Mesenchymal stem cell (in vitro differentiated cells and primary cell): ENCODE results near the gene BICD2.

ENCODE experiments used
- DNase-seq: peaks from one replicate; pipeline ENCODE4 v3.0.0-alpha.2; 2013
- H2AFZ ChIP-seq: one replicate; pipeline ENCODE4 v1.6.1; 2013; ENCODE audit warnings: low read depth, mild to moderate bottlenecking, control low read depth, inconsistent platforms, low read length, moderate library complexity
- H2AK5ac ChIP-seq: 2 replicates; pipeline ENCODE4 v1.6.1; 2013; ENCODE audit warnings: low read length, moderate library complexity, mild to moderate bottlenecking, inconsistent platforms; ENCODE audit not compliant: severe bottlenecking
- H2BK120ac ChIP-seq: one replicate; pipeline ENCODE4 v1.6.1; 2013; ENCODE audit warnings: low read depth, mild to moderate bottlenecking, inconsistent platforms, low read length, moderate library complexity
- H2BK12ac ChIP-seq, 2 experiments: one replicate each; pipeline ENCODE4 v1.6.1; 2013; ENCODE audit warnings: inconsistent platforms in 2 of 2, low read length in 2 of 2, mild to moderate bottlenecking in 2 of 2, moderate library complexity in 2 of 2, control low read depth in 1 of 2
- H2BK15ac ChIP-seq: one replicate; pipeline ENCODE4 v1.6.1; 2013; ENCODE audit warnings: mild to moderate bottlenecking, low read depth, inconsistent platforms; ENCODE audit not compliant: poor library complexity, severe bottlenecking
- H2BK5ac ChIP-seq: 2 replicates; pipeline ENCODE4 v1.6.1; 2013; ENCODE audit warnings: low read depth, mild to moderate bottlenecking, low read length, control low read depth, inconsistent platforms; ENCODE audit not compliant: poor library complexity, severe bottlenecking
- H3K14ac ChIP-seq, 2 experiments: one replicate each; pipeline ENCODE4 v1.6.1; 2013; ENCODE audit warnings: inconsistent platforms in 2 of 2, low read length in 2 of 2, control low read depth in 1 of 2, mild to moderate bottlenecking in 1 of 2, moderate library complexity in 1 of 2
- H3K18ac ChIP-seq, 2 experiments: one replicate each; pipeline ENCODE4 v1.6.1; 2013; ENCODE audit warnings: inconsistent platforms in 2 of 2, low read length in 2 of 2, control low read depth in 1 of 2, low read depth in 1 of 2, mild to moderate bottlenecking in 1 of 2
- H3K23ac ChIP-seq, 2 experiments: one replicate each; pipeline ENCODE4 v1.6.1; 2013; ENCODE audit warnings: inconsistent platforms in 2 of 2, low read length in 2 of 2, mild to moderate bottlenecking in 2 of 2, moderate library complexity in 2 of 2, control low read depth in 1 of 2
- H3K27ac ChIP-seq: 2 replicates; pipeline ENCODE4 v1.5.1; 2013; ENCODE audit warnings: mild to moderate bottlenecking, moderate library complexity, low read length, control low read depth, inconsistent platforms; ENCODE audit not compliant: poor library complexity, severe bottlenecking
- H3K27me3 ChIP-seq, 2 experiments: 2 replicates each; pipeline versions ENCODE4 v1.6.1 to v1.7.0; 2013; ENCODE audit warnings: low read length in 2 of 2, mild to moderate bottlenecking in 2 of 2, moderate library complexity in 2 of 2, control low read depth in 1 of 2, inconsistent platforms in 1 of 2; ENCODE audit not compliant: control insufficient read depth in 1 of 2, insufficient read depth in 1 of 2
- H3K36me3 ChIP-seq, 2 experiments: 2 replicates each; pipeline versions ENCODE4 v1.6.1 to v1.7.0; 2013; ENCODE audit warnings: low read length in 2 of 2, control low read depth in 1 of 2, inconsistent platforms in 1 of 2, low read depth in 1 of 2, mild to moderate bottlenecking in 1 of 2; ENCODE audit not compliant: insufficient read depth in 2 of 2, control insufficient read depth in 1 of 2
- H3K4ac ChIP-seq, 2 experiments: one replicate each; pipeline ENCODE4 v1.6.1; 2013; ENCODE audit warnings: inconsistent platforms in 2 of 2, low read length in 2 of 2, mild to moderate bottlenecking in 2 of 2, moderate library complexity in 2 of 2, control low read depth in 1 of 2, low read depth in 1 of 2
- H3K4me1 ChIP-seq: 2 replicates; pipeline ENCODE4 v1.6.1; 2013; ENCODE audit warnings: low read depth, low read length, control low read depth; ENCODE audit not compliant: control insufficient read depth, insufficient read depth
- H3K4me2 ChIP-seq: 2 replicates; pipeline ENCODE4 v1.6.1; 2013; ENCODE audit warnings: low read length, mild to moderate bottlenecking, inconsistent platforms; ENCODE audit not compliant: poor library complexity, severe bottlenecking
- H3K4me3 ChIP-seq, 2 experiments: 2 replicates each; pipeline versions ENCODE4 v1.5.1 to v1.7.0; 2013; ENCODE audit warnings: low read length in 2 of 2, mild to moderate bottlenecking in 2 of 2, control low read depth in 1 of 2, low read depth in 1 of 2; ENCODE audit not compliant: insufficient read depth in 1 of 2
- H3K79me1 ChIP-seq: replicated peaks from 2 replicates; pipeline ENCODE4 v1.6.1; 2013; ENCODE audit warnings: mild to moderate bottlenecking, control low read depth, low read length, inconsistent platforms; ENCODE audit not compliant: poor library complexity, severe bottlenecking
- H3K9ac ChIP-seq: 2 replicates; pipeline ENCODE4 v1.7.0; 2013; ENCODE audit warnings: mild to moderate bottlenecking, low read length, moderate library complexity
- H3K9me3 ChIP-seq: 2 replicates; pipeline ENCODE4 v1.7.0; 2013; ENCODE audit warnings: mild to moderate bottlenecking, low read length; ENCODE audit not compliant: control insufficient read depth
- H4K8ac ChIP-seq: one replicate; pipeline ENCODE4 v1.6.1; 2013; ENCODE audit warnings: inconsistent platforms, mild to moderate bottlenecking, low read length, moderate library complexity
- H4K91ac ChIP-seq: one replicate; pipeline ENCODE4 v1.6.1; 2013; ENCODE audit warnings: mild to moderate bottlenecking, low read length, inconsistent platforms
- WGBS: methylation state at CpG from one replicate; pipeline ENCODE4 v1.1.7; 2013; ENCODE audit warnings: mixed read lengths; 5-methylcytosine and 5-hydroxymethylcytosine counted together

BICD2 gene

GRCh38 chr9:92760070-92760469 is 4.6 kb downstream of the BICD2 start:
- Histone ChIP-seq H2BK5ac (no peak overlapping the region), H3K23ac (no peak overlapping the region), H3K9ac (no peak overlapping the region), H3K4ac (no peak overlapping the region), H3K79me1 (peaks cover 11% of the 10 kb centered on the region), H3K18ac (no peak overlapping the region), H3K14ac (no peak overlapping the region), H3K9me3 (no peaks in the 10 kb centered on the region), H2BK120ac (no peak overlapping the region), H3K36me3 (no peaks in the 10 kb centered on the region), H2AK5ac (no peak overlapping the region), H2AFZ (no peak overlapping the region), H3K4me2 (no peak overlapping the region), H3K27ac (no peak overlapping the region), H3K4me1 (peaks cover 20% of the 10 kb centered on the region), H4K91ac (no peak overlapping the region), H4K8ac (no peak overlapping the region), H2BK15ac (no peak overlapping the region), H3K4me3 (no peak overlapping the region), H2BK12ac (no peak overlapping the region), H3K27me3 (no peaks in the 10 kb centered on the region)
- no peak for DNase-seq
- WGBS, result 94% methylated on average over 7 of the region's 8 CpGs

GRCh38 chr9:92759446-92759845 is 5.2 kb downstream of the BICD2 start:
- Histone ChIP-seq H3K9ac (no peak overlapping the region), H3K4me3 (no peak overlapping the region), H2BK120ac (no peak overlapping the region), H3K4me2 (no peak overlapping the region), H2BK12ac (peak overlapping the region in 1 of 2 experiments; percentile 33), H4K8ac (peak overlapping the region; percentile 3), H2AK5ac (no peak overlapping the region), H3K18ac (no peak overlapping the region), H3K79me1 (peaks cover 11% of the 10 kb centered on the region), H3K23ac (no peak overlapping the region), H2AFZ (no peak overlapping the region), H3K36me3 (no peaks in the 10 kb centered on the region), H3K14ac (no peak overlapping the region), H3K27me3 (no peaks in the 10 kb centered on the region), H3K9me3 (no peaks in the 10 kb centered on the region), H2BK15ac (no peak overlapping the region), H2BK5ac (no peak overlapping the region), H3K4ac (no peak overlapping the region), H4K91ac (no peak overlapping the region), H3K27ac (no peak overlapping the region), H3K4me1 (peaks cover 20% of the 10 kb centered on the region)
- no peak for DNase-seq
- WGBS, result 97% methylated on average over 2 of the region's 2 CpGs

GRCh38 chr9:92756792-92757191 is 7.8 kb downstream of the BICD2 start:
- no peak overlapping the region for H3K18ac ChIP-seq
- no peaks in the 10 kb centered on the region for H3K9me3 ChIP-seq
- no peak overlapping the region for H3K23ac ChIP-seq
- H3K9ac ChIP-seq, result no peak overlapping the region
- H3K79me1 ChIP-seq, result peaks cover 21% of the 10 kb centered on the region
- H2BK12ac ChIP-seq, result no peak overlapping the region
- no peaks in the 10 kb centered on the region for H3K36me3 ChIP-seq
- H3K4ac ChIP-seq, result no peak overlapping the region
- no peak overlapping the region for H4K91ac ChIP-seq
- H2BK5ac ChIP-seq, result no peak overlapping the region
- no peak overlapping the region for H3K14ac ChIP-seq
- no peak overlapping the region for H3K4me2 ChIP-seq
- H3K27ac ChIP-seq, result no peak overlapping the region
- H2BK15ac ChIP-seq, result no peak overlapping the region
- no peaks in the 10 kb centered on the region for H3K27me3 ChIP-seq
- no peak overlapping the region for H2AK5ac ChIP-seq
- H3K4me1 ChIP-seq, result peaks cover 8% of the 10 kb centered on the region
- H4K8ac ChIP-seq, result no peak overlapping the region
- H3K4me3 ChIP-seq, result no peak overlapping the region
- no peak overlapping the region for H2BK120ac ChIP-seq
- 97% methylated on average over 7 of the region's 9 CpGs for WGBS
- no peak for DNase-seq
- no peak overlapping the region for H2AFZ ChIP-seq

GRCh38 chr9:92754091-92754745 is 10.4 kb downstream of the BICD2 start:
- no peak for DNase-seq
- Histone ChIP-seq H3K9me3 (no peaks in the 10 kb centered on the region), H2BK12ac (no peak overlapping the region), H3K27me3 (no peaks in the 10 kb centered on the region), H3K23ac (no peak overlapping the region), H2AFZ (no peak overlapping the region), H2BK15ac (no peak overlapping the region), H3K4me3 (no peak overlapping the region), H4K8ac (no peak overlapping the region), H3K18ac (no peak overlapping the region), H2BK5ac (no peak overlapping the region), H3K36me3 (no peaks in the 10 kb centered on the region), H3K4ac (no peak overlapping the region), H2AK5ac (no peak overlapping the region), H2BK120ac (no peak overlapping the region), H3K14ac (no peak overlapping the region), H3K4me1 (peaks cover 2% of the 10 kb centered on the region), H3K27ac (no peak overlapping the region), H3K4me2 (no peak overlapping the region), H4K91ac (no peak overlapping the region), H3K9ac (no peak overlapping the region), H3K79me1 (peaks cover 24% of the 10 kb centered on the region)
- WGBS, result 98% methylated on average over 6 of the region's 11 CpGs
